Endothelial cell of umbilical vein (primary cell): ENCODE measurements around the gene TCF20. TPM values are rescaled to one million over a fixed set of nuclear protein-coding genes. Genes with fewer than 3 reads are reported as not detected.

Experiments used
- BruUV-seq: library from RNA; stranded (reverse); fragments of 400-500 nt; replicated peaks from 2 replicates; lab custom pipeline; 2021; lab: Mats Ljungman, UMichigan
- CTCF ChIA-PET: fragments of 300-600, 350-600 bp; sonication (Branson Sonifier 250); formaldehyde crosslinking; loops from one replicate; lab custom pipeline; 2021; ENCODE audit warnings: antibody characterized with exemption, inconsistent platforms; lab: Charles Lee
- POLR2A ChIA-PET: fragments of 300-600, 350-600 bp; sonication (Branson Sonifier 250); formaldehyde crosslinking; loops from one replicate; lab custom pipeline; 2021; ENCODE audit warnings: antibody characterized with exemption, inconsistent platforms; lab: Charles Lee
- DNase-seq: peaks from one replicate; pipeline ENCODE4 v3.0.0-alpha.2; 2011; ENCODE audit warnings: low read depth, low spot score
- FAIRE-seq: peaks from 2 replicates; lab custom pipeline; 2011; peaks lifted over from hg19 to GRCh38; lab: Jason Lieb, UNC
- H2AFZ ChIP-seq: 2 replicates; pipeline ENCODE4 v1.6.0; 2012; ENCODE audit warnings: low read depth, low read length, control low read depth, inconsistent platforms
- H3K27ac ChIP-seq: 2 replicates; pipeline ENCODE4 v1.5.1; 2011; ENCODE audit warnings: low read depth, mild to moderate bottlenecking, control low read depth, low read length, moderate library complexity; ENCODE audit not compliant: insufficient read depth
- H3K27me3 ChIP-seq, 2 experiments: 2 replicates each; pipeline versions ENCODE4 v1.6.0 to v1.6.1; 2011; ENCODE audit warnings: low read length in 2 of 2, mixed read lengths in 1 of 2; ENCODE audit not compliant: control insufficient read depth in 2 of 2, insufficient read depth in 2 of 2
- H3K36me3 ChIP-seq, 2 experiments: 2 replicates in 1 of 2; 3 replicates in 1 of 2; pipeline ENCODE4 v1.5.1; 2011; ENCODE audit warnings: low read length in 2 of 2, mild to moderate bottlenecking in 1 of 2, moderate library complexity in 1 of 2; ENCODE audit not compliant: control insufficient read depth in 2 of 2, insufficient read depth in 2 of 2; ENCODE audit errors: extremely low read depth in 1 of 2
- H3K4me1 ChIP-seq: 3 replicates; pipeline ENCODE4 v1.5.1; 2011; ENCODE audit warnings: mild to moderate bottlenecking, low read length; ENCODE audit not compliant: control insufficient read depth, insufficient read depth; ENCODE audit errors: extremely low read depth
- H3K4me2 ChIP-seq: 2 replicates; pipeline ENCODE4 v1.6.1; 2011; ENCODE audit warnings: low read length, control low read depth, mixed read lengths; ENCODE audit not compliant: insufficient read depth
- H3K4me3 ChIP-seq, 3 experiments: fragments of 200-600 bp in 1 of 3; sonication (generic), shearing (Covaris generic) in 1 of 3; replicated peaks in 1 of 3; 2 replicates each; pipeline ENCODE4 v1.5.1; 2011 to 2016; ENCODE audit warnings: control low read depth in 3 of 3, low read length in 3 of 3, mild to moderate bottlenecking in 2 of 3, inconsistent platforms in 1 of 3, low read depth in 1 of 3, moderate library complexity in 1 of 3; ENCODE audit not compliant: insufficient read depth in 1 of 3
- H3K79me2 ChIP-seq: 2 replicates; pipeline ENCODE4 v1.6.0; 2012; ENCODE audit warnings: low read length, inconsistent platforms; ENCODE audit not compliant: control insufficient read depth, insufficient read depth
- H3K9ac ChIP-seq: replicated peaks from 2 replicates; pipeline ENCODE3; 2011; ENCODE audit warnings: low read length, control low read depth; ENCODE audit not compliant: insufficient read depth; ENCODE audit errors: extremely low read depth
- H3K9me1 ChIP-seq: replicated peaks from 3 replicates; pipeline ENCODE4 v1.6.0; 2011; ENCODE audit warnings: mild to moderate bottlenecking, low read length; ENCODE audit not compliant: control insufficient read depth, insufficient read depth; ENCODE audit errors: extremely low read depth
- H3K9me3 ChIP-seq: replicated peaks from 2 replicates; pipeline ENCODE4 v1.5.1; 2012; ENCODE audit warnings: low read length, inconsistent platforms; ENCODE audit not compliant: control insufficient read depth, insufficient read depth
- H4K20me1 ChIP-seq: replicated peaks from 2 replicates; pipeline ENCODE3; 2011; ENCODE audit warnings: mild to moderate bottlenecking, low read length; ENCODE audit not compliant: control insufficient read depth, insufficient read depth; ENCODE audit errors: extremely low read depth
- CTCF ChIP-seq, 2 donors: IDR thresholded peaks; 1 replicate in 1 of 2; 2 replicates in 1 of 2; pipeline ENCODE4 v1.5.1; 2011; ENCODE audit warnings: low read length in 2 of 2, mild to moderate bottlenecking in 2 of 2, moderate library complexity in 2 of 2, control low read depth in 1 of 2, inconsistent platforms in 1 of 2, low read depth in 1 of 2; ENCODE audit not compliant: insufficient read depth in 1 of 2; ENCODE audit errors: extremely low read depth in 1 of 2
- EZH2 ChIP-seq: IDR thresholded peaks from 2 replicates; pipeline ENCODE4 v1.6.1; 2012; ENCODE audit warnings: borderline replicate concordance, low read depth, mild to moderate bottlenecking, moderate library complexity, low read length, inconsistent platforms; ENCODE audit not compliant: severe bottlenecking
- FOS ChIP-seq: IDR thresholded peaks from 2 replicates; pipeline ENCODE4 v1.6.1; 2011; ENCODE audit warnings: mild to moderate bottlenecking, low read length, moderate library complexity, borderline replicate concordance; ENCODE audit not compliant: insufficient read depth
- GATA2 ChIP-seq: IDR thresholded peaks from 2 replicates; pipeline ENCODE4 v1.7.0; 2011; ENCODE audit warnings: low read depth, mild to moderate bottlenecking, moderate library complexity, mixed read lengths, low read length; ENCODE audit not compliant: insufficient read length, insufficient read depth
- MYC ChIP-seq: IDR thresholded peaks from one replicate; pipeline ENCODE4 v1.6.1; 2011; ENCODE audit warnings: mild to moderate bottlenecking, low read depth, low read length
- POLR2A ChIP-seq: IDR thresholded peaks from 2 replicates; pipeline ENCODE4 v1.6.1; 2012; ENCODE audit warnings: low read depth, mild to moderate bottlenecking, control low read depth, low read length
- POLR2AphosphoS5 ChIP-seq: IDR thresholded peaks from 2 replicates; pipeline ENCODE4 v1.6.1; 2012; ENCODE audit warnings: low read depth, mild to moderate bottlenecking, control low read depth, low read length, moderate library complexity; ENCODE audit not compliant: insufficient read depth
- dilution Hi-C: fragments of 300-500 bp; cut with MboI; formaldehyde crosslinking; loops from one replicate; pipeline ENCODE4 v1.15.0; 2019; ENCODE audit warnings: low sequenced_read_pairs; ENCODE audit not compliant: extremely low pct_ligation_motif_present
- intact Hi-C: fragments of 100-400 bp; cut with micrococcal nuclease; formaldehyde crosslinking; loops from one replicate; pipeline ENCODE4 v1.10.0; 2022
- polyA plus RNA-seq, 4 experiments: library from polyadenylated mRNA; depleted of rRNA in 3 of 4; stranded (reverse) in 3 of 4; unstranded in 1 of 4; fragments of >200 nt; gene quantifications; 2 replicates each; pipeline versions ENCODE4 v1.2.1 to v1.2.3, GENCODE V29; 2011 to 2012; ENCODE audit warnings: missing spikeins in 1 of 4
- total RNA-seq: library from RNA; stranded (reverse); gene quantifications from 2 replicates; pipeline ENCODE4 v1.2.3, GENCODE V29; 2021

Gene TCF20
- total and polyA plus RNA-seq, 2 donors (not counting 3 experiments of a cell fraction or from before 2014, with no cell fraction given) = 11.2 to 36.7 TPM

DNA sequence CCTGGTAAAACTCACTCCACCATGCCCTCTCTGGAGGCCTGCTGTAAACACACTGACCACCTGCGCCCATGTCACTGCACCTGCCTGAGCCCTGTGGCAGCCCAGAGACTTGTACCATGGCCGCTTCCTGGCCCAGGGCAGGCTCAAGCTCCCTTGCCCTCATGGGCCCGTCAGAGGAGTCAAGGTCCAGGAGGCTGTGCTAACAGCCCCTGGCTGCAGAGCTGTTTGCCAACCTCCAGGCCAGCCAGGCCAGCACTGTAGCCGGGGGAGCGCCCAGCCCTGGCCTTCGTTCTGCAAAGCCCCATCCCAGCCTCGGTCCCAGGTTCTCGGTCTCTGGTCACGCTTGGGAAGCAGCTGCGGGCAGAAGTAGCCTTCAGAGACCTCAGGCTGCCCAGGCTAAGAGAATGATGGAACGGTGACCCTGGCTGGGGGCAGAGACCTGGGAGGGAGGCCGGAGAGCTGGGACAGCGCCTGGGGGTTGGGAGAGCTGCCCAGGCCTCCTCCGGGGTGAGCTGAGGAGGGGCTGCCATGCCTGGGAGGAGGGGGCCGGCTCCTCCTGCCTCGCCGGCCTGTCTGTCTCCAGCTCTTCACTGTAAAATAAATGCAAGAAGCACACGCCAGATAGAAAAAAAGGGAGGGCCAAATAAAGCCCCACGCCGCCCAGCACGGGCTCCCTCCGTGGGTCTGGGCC is 11.9 kb upstream of the TCF20 start:
- intact Hi-C loops = no loop called here
- no TSS peak for BruUV-seq
- dilution Hi-C loops = no loop called here
- ChIA-PET POLR2A (no interaction called here), CTCF (no interaction called here)
- no peaks in the 10 kb centered on the region for H3K79me2 ChIP-seq
- H3K9ac ChIP-seq = no peak overlapping the region
- FAIRE-seq = no peak
- H3K9me3 ChIP-seq = no peaks in the 10 kb centered on the region
- peaks cover 4% of the 10 kb centered on the region for H3K4me1 ChIP-seq
- TF ChIP-seq MYC (no peak), GATA2 (no peak), POLR2A (no peak), FOS (no peak), POLR2AphosphoS5 (no peak)
- no peak overlapping the region for H3K27ac ChIP-seq
- H3K4me3 ChIP-seq = no peak overlapping the region
- H3K9me1 ChIP-seq = no peaks in the 10 kb centered on the region
- H3K36me3 ChIP-seq = no peaks in the 10 kb centered on the region
- H3K4me2 ChIP-seq = no peak overlapping the region
- H2AFZ ChIP-seq = no peak overlapping the region
- no peaks in the 10 kb centered on the region for H4K20me1 ChIP-seq
- peaks cover 20 to 29% of the 10 kb centered on the region in 2 experiments for H3K27me3 ChIP-seq
- no peak for DNase-seq

- Histone ChIP-seq H2AFZ (no peak overlapping the region), H3K9ac (no peak overlapping the region), H3K4me3 (no peak overlapping the region), H3K9me3 (no peaks in the 10 kb centered on the region), H3K9me1 (no peaks in the 10 kb centered on the region), H3K36me3 (no peaks in the 10 kb centered on the region), H3K79me2 (no peaks in the 10 kb centered on the region), H3K27ac (no peak overlapping the region), H4K20me1 (no peaks in the 10 kb centered on the region), H3K4me1 (peaks cover 4% of the 10 kb centered on the region), H3K27me3 (peaks cover 20 to 29% of the 10 kb centered on the region in 2 experiments), H3K4me2 (no peak overlapping the region)
- no peak for FAIRE-seq
- intact Hi-C loops = no loop called here
- no peak for DNase-seq
- TF ChIP-seq CTCF (IDR thresholded peaks at IDR 0.05; ENCODE audit: extremely low read depth in 1 of 2, insufficient read depth in 1 of 2, low read depth in 1 of 2, low read length in 2 of 2) (no peak), POLR2A (no peak), MYC (no peak), POLR2AphosphoS5 (no peak), EZH2 (no peak)
- ChIA-PET POLR2A (no interaction called here), CTCF (interaction anchor here (1.2 to 1.3 kb wide), 2 partner anchors 156 to 158 kb away, joined by 3 to 4 read pairs; no protein-coding TSS in a partner anchor)
- no TSS peak for BruUV-seq
- dilution Hi-C loops = no loop called here
These were observed 11.3 kb upstream of the TCF20 start for GRCh38 chr22:42281706-42282251.
